ENCODE data around the gene TAGAP.
"Not testable (repeated sequence)": the region's sequence is repeated elsewhere in the genome, so short reads cannot be mapped to it uniquely, and the experiment has no call there.

Gene TAGAP

GRCh38 chr6:159014406-159014805 is 30.4 kb downstream of the TAGAP start:
- no peak for TF ChIP-seq CTCF (IDR thresholded peaks at IDR 0.05; ENCODE audit: low read length)
- TF ChIP-seq EZH2 (IDR thresholded peaks at IDR 0.05; ENCODE audit: borderline replicate concordance, low read length): no peak
- Histone ChIP-seq H3K27me3 (ENCODE audit: insufficient read depth, low read length) (no peaks in the 10 kb centered on the region), H3K4me3 (ENCODE audit: low read depth, low read length, poor library complexity, severe bottlenecking) (no peak overlapping the region), H3K9me3 (ENCODE audit: low read length) (peaks cover 9% of the 10 kb centered on the region; the same call in 1 of the 2 replicates), H4K20me1 (ENCODE audit: insufficient read depth, low read length) (no peaks in the 10 kb centered on the region), H3F3A (ENCODE audit: insufficient read depth, low read length) (no peaks in the 10 kb centered on the region; the same call in 1 of the 2 replicates), H3K79me2 (ENCODE audit: insufficient read depth, low read length) (no peaks in the 10 kb centered on the region), H3K36me3 (ENCODE audit: insufficient read depth, low read length) (no peaks in the 10 kb centered on the region), H3K4me2 (ENCODE audit: low read length) (no peak overlapping the region), H3K9me2 (ENCODE audit: low read depth, low read length) (no peaks in the 10 kb centered on the region), H3K9ac (ENCODE audit: low read length) (no peak overlapping the region), H2AFZ (ENCODE audit: low read length) (no peak overlapping the region), H3K4me1 (ENCODE audit: insufficient read depth, low read length, severe bottlenecking) (peaks cover 49% of the 10 kb centered on the region), H3K27ac (ENCODE audit: low read depth, low read length, poor library complexity, severe bottlenecking) (no peak overlapping the region)

GRCh38 chr6:159013229-159013628 is 31.6 kb downstream of the TAGAP start:
- peaks cover 49% of the 10 kb centered on the region for H3K4me1 ChIP-seq (ENCODE audit: insufficient read depth, low read length, severe bottlenecking)
- H3K36me3 ChIP-seq (ENCODE audit: insufficient read depth, low read length): no peaks in the 10 kb centered on the region
- TF ChIP-seq EZH2 (IDR thresholded peaks at IDR 0.05; ENCODE audit: borderline replicate concordance, low read length): no peak
- no peak overlapping the region for H3K9ac ChIP-seq (ENCODE audit: low read length)
- no peak overlapping the region for H3K4me3 ChIP-seq (ENCODE audit: low read depth, low read length, poor library complexity, severe bottlenecking)
- H3K4me2 ChIP-seq (ENCODE audit: low read length): peak overlapping the region; percentile 1; the same call in 1 of the 2 replicates
- no peaks in the 10 kb centered on the region for H3K27me3 ChIP-seq (ENCODE audit: insufficient read depth, low read length)
- peaks cover 9% of the 10 kb centered on the region; the same call in 1 of the 2 replicates for H3K9me3 ChIP-seq (ENCODE audit: low read length)
- no peaks in the 10 kb centered on the region for H3K79me2 ChIP-seq (ENCODE audit: insufficient read depth, low read length)
- no peak overlapping the region for H2AFZ ChIP-seq (ENCODE audit: low read length)
- peak overlapping the region; percentile 34 for H3K27ac ChIP-seq (ENCODE audit: low read depth, low read length, poor library complexity, severe bottlenecking)
- no peaks in the 10 kb centered on the region for H3K9me2 ChIP-seq (ENCODE audit: low read depth, low read length)
- H3F3A ChIP-seq (ENCODE audit: insufficient read depth, low read length): no peaks in the 10 kb centered on the region; the same call in 1 of the 2 replicates
- no peaks in the 10 kb centered on the region for H4K20me1 ChIP-seq (ENCODE audit: insufficient read depth, low read length)

GRCh38 chr6:159012201-159012600 is 32.6 kb downstream of the TAGAP start:
- TF ChIP-seq CTCF (IDR thresholded peaks at IDR 0.05; ENCODE audit: low read length) (no peak), EZH2 (IDR thresholded peaks at IDR 0.05; ENCODE audit: borderline replicate concordance, low read length) (no peak)
- no peak overlapping the region for H3K4me3 ChIP-seq (ENCODE audit: low read depth, low read length, poor library complexity, severe bottlenecking)
- no peaks in the 10 kb centered on the region for H3K36me3 ChIP-seq (ENCODE audit: insufficient read depth, low read length)
- H3K4me1 ChIP-seq (ENCODE audit: insufficient read depth, low read length, severe bottlenecking): peaks cover 42% of the 10 kb centered on the region
- H3K9me2 ChIP-seq (ENCODE audit: low read depth, low read length): no peaks in the 10 kb centered on the region
- no peaks in the 10 kb centered on the region for H4K20me1 ChIP-seq (ENCODE audit: insufficient read depth, low read length)
- H3F3A ChIP-seq (ENCODE audit: insufficient read depth, low read length): no peaks in the 10 kb centered on the region; the same call in 1 of the 2 replicates
- H3K9ac ChIP-seq (ENCODE audit: low read length): no peak overlapping the region
- no peak overlapping the region for H3K4me2 ChIP-seq (ENCODE audit: low read length)
- H3K79me2 ChIP-seq (ENCODE audit: insufficient read depth, low read length): no peaks in the 10 kb centered on the region
- no peak overlapping the region for H3K27ac ChIP-seq (ENCODE audit: low read depth, low read length, poor library complexity, severe bottlenecking)
- no peaks in the 10 kb centered on the region for H3K27me3 ChIP-seq (ENCODE audit: insufficient read depth, low read length)
- H3K9me3 ChIP-seq (ENCODE audit: low read length): peaks cover 9% of the 10 kb centered on the region; the same call in 1 of the 2 replicates
- no peak overlapping the region for H2AFZ ChIP-seq (ENCODE audit: low read length)

- not testable (repeated sequence) for H3K9me3 ChIP-seq (ENCODE audit: low read length); H3K9me2 ChIP-seq (ENCODE audit: low read depth, low read length); H3F3A ChIP-seq (ENCODE audit: insufficient read depth, low read length); H2AFZ ChIP-seq (ENCODE audit: low read length); H3K9ac ChIP-seq (ENCODE audit: low read length); H3K79me2 ChIP-seq (ENCODE audit: insufficient read depth, low read length); H4K20me1 ChIP-seq (ENCODE audit: insufficient read depth, low read length); H3K36me3 ChIP-seq (ENCODE audit: insufficient read depth, low read length); H3K4me3 ChIP-seq (ENCODE audit: low read depth, low read length, poor library complexity, severe bottlenecking); H3K27me3 ChIP-seq (ENCODE audit: insufficient read depth, low read length); H3K4me2 ChIP-seq (ENCODE audit: low read length)
- peaks cover 42% of the 10 kb centered on the region for H3K4me1 ChIP-seq (ENCODE audit: insufficient read depth, low read length, severe bottlenecking)
- H3K27ac ChIP-seq (ENCODE audit: low read depth, low read length, poor library complexity, severe bottlenecking): peak overlapping the region; percentile 31
Observed at GRCh38 chr6:159010037-159010612, 34.7 kb downstream of the TAGAP start.

Data from OCI-LY1 (cell line).